KMS-11 (cell line): ENCODE results near the gene IFIT1.

Experiments used
- H2AFZ ChIP-seq: fragments of 200-600 bp; sonication (generic); 2 replicates; pipeline ENCODE4 v1.6.1; 2016; ENCODE audit warnings: antibody characterized with exemption, mixed run types, low read depth
- H3K27ac ChIP-seq: fragments of 200-600 bp; sonication (generic); 2 replicates; pipeline ENCODE4 v1.6.1; 2016; ENCODE audit warnings: mild to moderate bottlenecking, mixed run types
- H3K27me3 ChIP-seq: fragments of 200-600 bp; sonication (generic); 2 replicates; pipeline ENCODE4 v1.6.1; 2017; ENCODE audit warnings: mild to moderate bottlenecking, low read depth, mixed run types, moderate library complexity; ENCODE audit not compliant: insufficient read depth
- H3K36me3 ChIP-seq: fragments of 200-600 bp; sonication (generic); 2 replicates; pipeline ENCODE4 v1.6.1; 2017; ENCODE audit warnings: mild to moderate bottlenecking, mixed run types; ENCODE audit not compliant: insufficient read depth
- H3K4me1 ChIP-seq: fragments of 200-600 bp; sonication (generic); 2 replicates; pipeline ENCODE4 v1.6.1; 2016; ENCODE audit warnings: mild to moderate bottlenecking, low read depth, mixed run types; ENCODE audit not compliant: poor library complexity, severe bottlenecking
- H3K4me2 ChIP-seq: fragments of 200-600 bp; sonication (generic); 2 replicates; pipeline ENCODE4 v1.7.0; 2016; ENCODE audit warnings: mild to moderate bottlenecking, mixed run types
- H3K4me3 ChIP-seq: fragments of 200-600 bp; sonication (generic); IDR thresholded peaks from 2 replicates; pipeline ENCODE4 v1.6.1; 2017; ENCODE audit warnings: low read depth, low read length, mixed read lengths; ENCODE audit not compliant: insufficient read depth
- H3K79me2 ChIP-seq: fragments of 200-600 bp; sonication (generic); 2 replicates; pipeline ENCODE4 v1.6.1; 2016; ENCODE audit warnings: low read depth, mixed run types; ENCODE audit not compliant: insufficient read depth
- H3K9ac ChIP-seq: fragments of 200-600 bp; sonication (generic); 2 replicates; pipeline ENCODE4 v1.6.1; 2016; ENCODE audit warnings: mild to moderate bottlenecking, mixed run types
- H4K20me1 ChIP-seq: fragments of 200-600 bp; sonication (generic); 2 replicates; pipeline ENCODE4 v1.6.1; 2016; ENCODE audit warnings: mild to moderate bottlenecking, mixed run types; ENCODE audit not compliant: insufficient read depth
- TF ChIP-seq, protein P1 (sequence below): fragments of 200-600 bp; sonication (generic); conservative IDR thresholded peaks from 2 replicates; pipeline ENCODE4 v1.6.1; 2017; ENCODE audit warnings: low read depth, mild to moderate bottlenecking, antibody characterized with exemption, low read length, moderate library complexity, mixed read lengths

IFIT1 gene

DNA sequence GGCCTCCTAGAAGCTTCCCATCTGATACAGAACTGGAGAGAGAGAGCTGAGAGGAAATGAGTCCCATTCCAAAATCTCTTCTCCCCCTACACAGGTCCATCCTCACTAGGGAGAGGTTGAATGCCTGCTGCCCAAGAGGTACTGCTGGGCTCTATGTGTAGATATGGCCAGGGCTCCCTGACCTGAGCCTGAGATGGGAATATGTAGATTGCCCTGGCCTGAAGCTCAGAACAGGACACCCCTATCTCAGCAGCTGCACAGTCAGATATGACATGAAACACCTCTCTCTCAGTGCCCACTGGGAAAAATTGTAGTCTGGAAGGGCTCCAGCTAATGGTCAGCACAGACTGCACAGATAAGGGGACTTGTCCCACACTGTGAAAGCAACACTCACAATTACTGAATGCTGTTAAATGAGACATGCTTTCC is 17.7 kb upstream of the IFIT1 start:
- Histone ChIP-seq H2AFZ (no peak overlapping the region), H3K27ac (no peak overlapping the region), H3K9ac (no peak overlapping the region), H3K4me2 (no peak overlapping the region), H3K4me3 (no peak overlapping the region), H4K20me1 (no peaks in the 10 kb centered on the region), H3K36me3 (no peaks in the 10 kb centered on the region), H3K27me3 (no peaks in the 10 kb centered on the region), H3K4me1 (peaks cover 5% of the 10 kb centered on the region), H3K79me2 (no peaks in the 10 kb centered on the region)
- TF ChIP-seq, protein P1, sequence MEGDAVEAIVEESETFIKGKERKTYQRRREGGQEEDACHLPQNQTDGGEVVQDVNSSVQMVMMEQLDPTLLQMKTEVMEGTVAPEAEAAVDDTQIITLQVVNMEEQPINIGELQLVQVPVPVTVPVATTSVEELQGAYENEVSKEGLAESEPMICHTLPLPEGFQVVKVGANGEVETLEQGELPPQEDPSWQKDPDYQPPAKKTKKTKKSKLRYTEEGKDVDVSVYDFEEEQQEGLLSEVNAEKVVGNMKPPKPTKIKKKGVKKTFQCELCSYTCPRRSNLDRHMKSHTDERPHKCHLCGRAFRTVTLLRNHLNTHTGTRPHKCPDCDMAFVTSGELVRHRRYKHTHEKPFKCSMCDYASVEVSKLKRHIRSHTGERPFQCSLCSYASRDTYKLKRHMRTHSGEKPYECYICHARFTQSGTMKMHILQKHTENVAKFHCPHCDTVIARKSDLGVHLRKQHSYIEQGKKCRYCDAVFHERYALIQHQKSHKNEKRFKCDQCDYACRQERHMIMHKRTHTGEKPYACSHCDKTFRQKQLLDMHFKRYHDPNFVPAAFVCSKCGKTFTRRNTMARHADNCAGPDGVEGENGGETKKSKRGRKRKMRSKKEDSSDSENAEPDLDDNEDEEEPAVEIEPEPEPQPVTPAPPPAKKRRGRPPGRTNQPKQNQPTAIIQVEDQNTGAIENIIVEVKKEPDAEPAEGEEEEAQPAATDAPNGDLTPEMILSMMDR: no peak

DNA sequence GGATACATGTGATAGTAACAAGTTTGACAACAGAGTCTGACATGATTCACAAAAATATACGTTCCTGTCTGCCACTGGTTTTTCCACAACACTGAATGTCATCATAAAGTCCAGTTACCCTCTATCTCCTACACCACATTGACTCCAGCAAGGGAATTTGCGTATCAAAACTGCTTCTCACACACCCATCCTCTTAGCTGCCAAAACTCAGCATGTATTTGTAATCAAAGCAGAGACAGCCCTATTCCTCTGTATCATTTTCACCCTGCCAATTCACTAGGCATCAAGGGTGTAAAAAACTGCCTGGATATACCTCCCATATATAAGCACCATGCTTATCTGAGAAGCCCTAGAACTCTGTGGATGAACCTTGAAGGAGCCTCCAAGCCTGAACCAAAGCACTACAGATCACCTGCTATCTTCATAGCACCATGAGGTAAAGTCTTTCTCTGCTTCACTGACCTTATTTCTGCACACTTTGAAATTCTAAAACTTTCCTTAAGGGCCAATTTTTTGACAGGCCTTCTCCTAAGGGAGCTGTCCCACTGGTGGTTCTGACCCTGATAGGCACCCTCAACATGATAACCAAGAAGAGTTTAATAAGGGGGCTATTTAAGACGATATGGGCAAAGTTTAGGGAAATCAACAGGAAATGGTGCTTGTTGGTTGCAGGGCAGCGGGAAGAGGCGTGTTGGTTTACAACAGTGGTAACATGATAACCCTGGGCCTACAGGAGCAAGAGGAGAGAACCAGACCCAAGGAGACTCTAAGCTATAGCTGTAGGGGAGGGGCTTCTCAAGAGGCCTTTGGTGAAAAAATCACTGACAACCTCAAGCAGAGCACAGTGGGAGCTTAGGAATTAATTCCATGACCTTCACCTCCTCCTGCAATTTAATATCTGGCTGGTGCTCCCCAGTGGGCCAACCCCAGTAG is 14.5 kb upstream of the IFIT1 start, which contains the start of gene IFIT1B:
Gene IFIT1B (plus strand): TSS at position 352 of the 933 bp plus-strand sequence. CDS start 80 bp downstream, at position 432.
- Histone ChIP-seq H3K4me1 (no peaks in the 10 kb centered on the region), H3K79me2 (no peaks in the 10 kb centered on the region), H3K27ac (no peak within 1 kb of the TSS), H3K4me2 (no peak within 1 kb of the TSS), H4K20me1 (no peaks in the 10 kb centered on the region), H3K9ac (no peak within 1 kb of the TSS), H3K4me3 (no peak within 1 kb of the TSS), H2AFZ (no peak within 1 kb of the TSS), H3K36me3 (no peaks in the 10 kb centered on the region), H3K27me3 (no peaks in the 10 kb centered on the region)
- TF ChIP-seq, protein P1: no peak

GRCh38 chr10:89379103-89379502 is 13.3 kb upstream of the IFIT1 start:
- Histone ChIP-seq H3K9ac (no peak overlapping the region), H4K20me1 (no peaks in the 10 kb centered on the region), H3K27me3 (no peaks in the 10 kb centered on the region), H2AFZ (no peak overlapping the region), H3K4me3 (no peak overlapping the region), H3K36me3 (no peaks in the 10 kb centered on the region), H3K79me2 (no peaks in the 10 kb centered on the region), H3K4me2 (no peak overlapping the region), H3K27ac (no peak overlapping the region), H3K4me1 (no peaks in the 10 kb centered on the region)
- TF ChIP-seq, protein P1: no peak

DNA sequence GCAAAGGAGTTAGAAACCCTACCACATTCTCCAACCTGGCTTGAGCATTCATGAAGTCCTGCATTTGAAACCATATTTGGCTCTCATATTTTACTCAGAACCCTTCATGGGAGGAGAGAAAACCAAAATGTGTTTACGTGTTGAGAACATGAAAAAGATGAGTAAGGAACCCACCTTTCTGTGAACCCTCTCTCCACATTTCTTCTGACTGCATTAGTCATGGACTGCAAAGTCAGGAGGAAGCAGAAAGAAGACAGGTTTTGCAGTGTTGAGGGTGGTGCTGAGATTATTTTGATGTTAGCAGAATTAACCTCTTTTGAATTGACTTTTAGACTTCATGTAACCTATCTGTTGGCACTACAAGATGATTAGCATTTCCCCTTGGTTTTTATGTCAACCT is 9.7 kb upstream of the IFIT1 start:
- H3K27ac ChIP-seq: no peak overlapping the region

More for the DNA sequence above, 9.7 kb upstream of the IFIT1 start:
- Histone ChIP-seq H2AFZ (no peak overlapping the region), H4K20me1 (no peaks in the 10 kb centered on the region), H3K4me2 (no peak overlapping the region), H3K4me3 (no peak overlapping the region), H3K79me2 (no peaks in the 10 kb centered on the region), H3K9ac (no peak overlapping the region), H3K36me3 (no peaks in the 10 kb centered on the region), H3K27me3 (no peaks in the 10 kb centered on the region), H3K4me1 (no peaks in the 10 kb centered on the region)
- TF ChIP-seq, protein P1: no peak
